Neural cell (in vitro differentiated cells): ENCODE data around the gene ELANE.

Experiments used
- CTCF ChIP-seq: fragments of 450-650 bp; IDR thresholded peaks from 2 replicates; pipeline ENCODE4 v1.5.1; 2014; ENCODE audit warnings: antibody characterized with exemption, mild to moderate bottlenecking, moderate library complexity; ENCODE audit not compliant: poor library complexity, severe bottlenecking
- EZH2 ChIP-seq: fragments of 200-600, 300-800 bp; shearing (Covaris generic), sonication (generic); IDR thresholded peaks from 2 replicates; pipeline ENCODE4 v1.6.1; 2014; ENCODE audit warnings: antibody characterized with exemption, low read length, borderline replicate concordance, mild to moderate bottlenecking; ENCODE audit not compliant: insufficient read depth, poor library complexity, severe bottlenecking
- TAF1 ChIP-seq: IDR thresholded peaks from 2 replicates; pipeline ENCODE4 v1.6.1; 2012; ENCODE audit warnings: low read depth

GRCh38 chr19:890831-891230 lies 38.7 kb downstream of the ELANE start:
- TF ChIP-seq CTCF (no peak), EZH2 (no peak), TAF1 (no peak)
